Mesendoderm (in vitro differentiated cells): Measurements from ENCODE around the gene SPATA1.

Experiments
- DNase-seq: peaks from one replicate; pipeline ENCODE4 v3.0.0; 2013
- H2AK5ac ChIP-seq: 2 replicates; pipeline ENCODE4 v1.6.1; 2013; ENCODE audit warnings: low read length, inconsistent platforms
- H2BK120ac ChIP-seq: 2 replicates; pipeline ENCODE4 v1.6.1; 2013; ENCODE audit warnings: low read depth, mild to moderate bottlenecking, low read length, moderate library complexity, mixed read lengths
- H2BK15ac ChIP-seq: replicated peaks from 2 replicates; pipeline ENCODE4 v1.6.1; 2013; ENCODE audit warnings: low read depth, mild to moderate bottlenecking, moderate library complexity
- H2BK5ac ChIP-seq: 2 replicates; pipeline ENCODE4 v1.6.1; 2013; ENCODE audit warnings: low read length, inconsistent platforms
- H3K18ac ChIP-seq: 2 replicates; pipeline ENCODE4 v1.6.1; 2013; ENCODE audit warnings: mild to moderate bottlenecking, low read length, mixed read lengths
- H3K23ac ChIP-seq: one replicate; pipeline ENCODE4 v1.6.1; 2013; ENCODE audit warnings: low read length
- H3K27ac ChIP-seq: 2 replicates; pipeline ENCODE4 v1.5.1; 2013; ENCODE audit warnings: low read depth, mild to moderate bottlenecking, inconsistent platforms, low read length, moderate library complexity
- H3K27me3 ChIP-seq: 2 replicates; pipeline ENCODE4 v1.6.1; 2013; ENCODE audit warnings: low read length, control low read depth, mild to moderate bottlenecking, inconsistent platforms; ENCODE audit not compliant: insufficient read depth, poor library complexity
- H3K36me3 ChIP-seq: 2 replicates; pipeline ENCODE4 v1.6.1; 2013; ENCODE audit warnings: low read length, inconsistent platforms; ENCODE audit not compliant: control insufficient read depth, insufficient read depth
- H3K4ac ChIP-seq: one replicate; pipeline ENCODE4 v1.6.1; 2013; ENCODE audit warnings: low read depth, mild to moderate bottlenecking, low read length, moderate library complexity
- H3K4me1 ChIP-seq: 2 replicates; pipeline ENCODE4 v1.6.1; 2013; ENCODE audit warnings: low read depth, low read length, inconsistent platforms; ENCODE audit not compliant: control insufficient read depth
- H3K4me2 ChIP-seq: 2 replicates; pipeline ENCODE4 v1.6.1; 2013; ENCODE audit warnings: low read length
- H3K4me3 ChIP-seq: 2 replicates; pipeline ENCODE4 v1.5.1; 2013; ENCODE audit warnings: mild to moderate bottlenecking, low read length
- H3K56ac ChIP-seq: one replicate; pipeline ENCODE4 v1.6.1; 2013; ENCODE audit warnings: low read length
- H3K79me1 ChIP-seq: 2 replicates; pipeline ENCODE4 v1.6.1; 2013; ENCODE audit warnings: low read length, inconsistent platforms
- H3K79me2 ChIP-seq: 2 replicates; pipeline ENCODE4 v1.6.1; 2013; ENCODE audit warnings: mild to moderate bottlenecking, low read length; ENCODE audit not compliant: control insufficient read depth, insufficient read depth
- H3K9ac ChIP-seq: 2 replicates; pipeline ENCODE4 v1.6.1; 2013; ENCODE audit warnings: low read length, inconsistent platforms
- H4K5ac ChIP-seq: one replicate; pipeline ENCODE4 v1.6.1; 2013; ENCODE audit warnings: low read length
- H4K8ac ChIP-seq: one replicate; pipeline ENCODE4 v1.6.1; 2013; ENCODE audit warnings: low read depth, mild to moderate bottlenecking, control low read depth, low read length, moderate library complexity
- WGBS: extraction: QIAGEN DNeasy Blood & Tissue Kit; methylation state at CpG from one replicate; pipeline ENCODE4 v1.1.7; 2013; ENCODE audit warnings: low lambda C conversion rate, missing lambda C conversion rate; ENCODE audit not compliant: insufficient coverage; ENCODE audit errors: extremely low coverage; 5-methylcytosine and 5-hydroxymethylcytosine counted together

SPATA1 gene

GRCh38 chr1:84573481-84573966, 67.3 kb downstream of the SPATA1 start:
- Histone ChIP-seq H2BK15ac (no peak overlapping the region), H3K4me2 (peak overlapping the region; percentile 85), H3K4ac (no peak overlapping the region), H3K4me3 (peak overlapping the region; percentile 82), H2BK5ac (no peak overlapping the region), H3K56ac (peak overlapping the region; percentile 97), H3K18ac (peak overlapping the region; percentile 53), H3K23ac (no peak overlapping the region), H3K79me2 (no peaks in the 10 kb centered on the region), H3K4me1 (no peaks in the 10 kb centered on the region), H3K79me1 (no peaks in the 10 kb centered on the region), H3K9ac (peak overlapping the region; percentile 98), H3K36me3 (no peaks in the 10 kb centered on the region), H4K5ac (no peak overlapping the region), H2AK5ac (no peak overlapping the region), H3K27ac (peak overlapping the region; percentile 88), H4K8ac (no peak overlapping the region), H3K27me3 (no peaks in the 10 kb centered on the region), H2BK120ac (no peak overlapping the region)
- DNase-seq = no peak
- WGBS = no CpG with 5 or more reads among the region's 5 CpGs

- H2AK5ac ChIP-seq = no peak within 1 kb of the TSS
- peak within 1 kb of the TSS; percentile 85 for H3K4me2 ChIP-seq
- H3K79me1 ChIP-seq = no peaks in the 10 kb centered on the region
- H4K5ac ChIP-seq = no peak within 1 kb of the TSS
- WGBS = no CpG with 5 or more reads among the region's 67 CpGs
- H3K18ac ChIP-seq = peak within 1 kb of the TSS; percentile 53
- H3K9ac ChIP-seq = peak within 1 kb of the TSS; percentile 98
- no peak within 1 kb of the TSS for H4K8ac ChIP-seq
- H3K36me3 ChIP-seq = no peaks in the 10 kb centered on the region
- DNase-seq = peak; percentile 93
- H3K4me1 ChIP-seq = no peaks in the 10 kb centered on the region
- peak within 1 kb of the TSS; percentile 35 for H3K23ac ChIP-seq
- H3K4me3 ChIP-seq = peak within 1 kb of the TSS; percentile 82
- H2BK5ac ChIP-seq = peak within 1 kb of the TSS; percentile 76
- peak within 1 kb of the TSS; percentile 88 for H3K27ac ChIP-seq
- peak within 1 kb of the TSS; percentile 97 for H3K56ac ChIP-seq
- peak within 1 kb of the TSS; percentile 73 for H3K4ac ChIP-seq
- no peak within 1 kb of the TSS for H2BK15ac ChIP-seq
- no peaks in the 10 kb centered on the region for H3K27me3 ChIP-seq
- H2BK120ac ChIP-seq = no peak within 1 kb of the TSS
- H3K79me2 ChIP-seq = no peaks in the 10 kb centered on the region
These were observed 68.0 kb downstream of the SPATA1 start, which contains the start of gene CTBS for GRCh38 chr1:84573967-84574842. Gene CTBS (minus strand): TSS chr1:84574440. CDS start chr1:84574415, 25 bp downstream.

GRCh38 chr1:84574936-84575335, 68.8 kb downstream of the SPATA1 start:
- Histone ChIP-seq H2BK120ac (no peak overlapping the region), H3K23ac (no peak overlapping the region), H3K56ac (no peak overlapping the region), H4K8ac (no peak overlapping the region), H3K27ac (no peak overlapping the region), H3K4ac (no peak overlapping the region), H2BK15ac (no peak overlapping the region), H4K5ac (no peak overlapping the region), H3K4me2 (no peak overlapping the region), H3K9ac (no peak overlapping the region), H3K27me3 (no peaks in the 10 kb centered on the region), H3K4me3 (no peak overlapping the region), H3K36me3 (no peaks in the 10 kb centered on the region), H2BK5ac (no peak overlapping the region), H3K4me1 (no peaks in the 10 kb centered on the region), H3K18ac (no peak overlapping the region), H2AK5ac (no peak overlapping the region), H3K79me1 (no peaks in the 10 kb centered on the region), H3K79me2 (no peaks in the 10 kb centered on the region)
- no peak for DNase-seq
- WGBS = no CpG with 5 or more reads among the region's 7 CpGs

GRCh38 chr1:84581648-84582047, 75.5 kb downstream of the SPATA1 start:
- Histone ChIP-seq H3K79me1 (no peaks in the 10 kb centered on the region), H3K36me3 (no peaks in the 10 kb centered on the region), H3K79me2 (no peaks in the 10 kb centered on the region), H4K5ac (no peak overlapping the region), H3K18ac (no peak overlapping the region), H3K4me2 (no peak overlapping the region), H3K27me3 (no peaks in the 10 kb centered on the region), H4K8ac (no peak overlapping the region), H3K27ac (no peak overlapping the region), H3K4me3 (no peak overlapping the region), H3K4me1 (peaks cover 2% of the 10 kb centered on the region), H2BK120ac (no peak overlapping the region), H2BK5ac (no peak overlapping the region), H3K4ac (no peak overlapping the region), H2BK15ac (no peak overlapping the region), H2AK5ac (peak overlapping the region; percentile 50), H3K23ac (no peak overlapping the region), H3K56ac (no peak overlapping the region), H3K9ac (no peak overlapping the region)
- DNase-seq = no peak
- no CpG with 5 or more reads among the region's 3 CpGs for WGBS

- Histone ChIP-seq H3K23ac (no peak overlapping the region), H3K79me1 (no peaks in the 10 kb centered on the region), H3K4me2 (no peak overlapping the region), H3K4ac (no peak overlapping the region), H2BK120ac (no peak overlapping the region), H3K4me1 (peaks cover 2% of the 10 kb centered on the region), H4K8ac (no peak overlapping the region), H4K5ac (no peak overlapping the region), H3K27ac (peak overlapping the region; percentile 13), H3K79me2 (no peaks in the 10 kb centered on the region), H2BK5ac (no peak overlapping the region), H3K4me3 (no peak overlapping the region), H3K18ac (peak overlapping the region; percentile 20), H3K27me3 (no peaks in the 10 kb centered on the region), H2AK5ac (no peak overlapping the region), H3K56ac (no peak overlapping the region), H2BK15ac (peak overlapping the region; percentile 25), H3K36me3 (no peaks in the 10 kb centered on the region), H3K9ac (no peak overlapping the region)
- peak; percentile 79 for DNase-seq
- no CpG with 5 or more reads among the region's 7 CpGs for WGBS
These were observed 76.8 kb downstream of the SPATA1 start for GRCh38 chr1:84582802-84583587.
